HepG2 (cell line): ENCODE results near the gene GRHL1. TPM values are rescaled to one million over a fixed set of nuclear protein-coding genes. Genes with fewer than 3 reads are reported as not detected.

ENCODE experiments used
- ATAC-seq: fragments of 200-7000 bp; cut with Tn5 transposase; 3 replicates; pipeline ENCODE4 v1.9.1; 2020; ENCODE audit warnings: mild to moderate bottlenecking, moderate library complexity
- BruUV-seq: library from RNA; stranded (reverse); fragments of 400-500 nt; replicated peaks from 2 replicates; lab custom pipeline; 2021; lab: Mats Ljungman, UMichigan
- CTCF ChIA-PET: fragments of 300-600 bp; formaldehyde crosslinking; extraction: SDS; loops from one replicate; lab custom pipeline; 2021; ENCODE audit warnings: low total read pairs, inconsistent platforms, low intra/inter-chr PET ratio; lab: Yijun Ruan, JAX
- POLR2A ChIA-PET: fragments of 350-600 bp; sonication (Branson Sonifier 250); formaldehyde crosslinking; loops from one replicate; lab custom pipeline; 2020; ENCODE audit warnings: antibody characterized with exemption, inconsistent platforms; lab: Yijun Ruan, JAX
- DNase-seq: peaks from one replicate; pipeline ENCODE4 v3.0.0-alpha.2; 2015; ENCODE audit warnings: low spot score
- FAIRE-seq: peaks from 3 replicates; lab custom pipeline; 2011; peaks lifted over from hg19 to GRCh38; lab: Jason Lieb, UNC
- H2AFZ ChIP-seq: one replicate; pipeline ENCODE4 v1.6.1; 2011; ENCODE audit warnings: low read length, inconsistent platforms
- H3K27ac ChIP-seq: fragments of 300-600 bp; 3 replicates; pipeline ENCODE4 v1.8.0; 2011; ENCODE audit warnings: mixed run types, mild to moderate bottlenecking, mixed read lengths, low read length, inconsistent platforms; ENCODE audit not compliant: insufficient read depth; ENCODE audit errors: extremely low read length
- H3K27me3 ChIP-seq, 2 experiments: fragments of 200-600 bp in 1 of 2; 2 replicates in 1 of 2; 3 replicates in 1 of 2; pipeline versions ENCODE4 v1.6.0 to v1.8.0; 2011; ENCODE audit warnings: low read length in 2 of 2, mild to moderate bottlenecking in 2 of 2, moderate library complexity in 2 of 2, inconsistent platforms in 1 of 2; ENCODE audit not compliant: insufficient read depth in 2 of 2, control insufficient read depth in 1 of 2
- H3K36me3 ChIP-seq, 2 experiments: fragments of 200-600 bp in 1 of 2; replicated peaks in 1 of 2; 2 replicates in 1 of 2; 3 replicates in 1 of 2; pipeline versions ENCODE4 v1.5.1 to v1.8.0; 2011; ENCODE audit warnings: low read length in 2 of 2, inconsistent platforms in 1 of 2; ENCODE audit not compliant: insufficient read depth in 2 of 2, control insufficient read depth in 1 of 2
- H3K4me1 ChIP-seq: 2 replicates; pipeline ENCODE4 v1.5.1; 2012; ENCODE audit warnings: low read length, inconsistent platforms; ENCODE audit not compliant: insufficient read depth
- H3K4me2 ChIP-seq: 2 replicates; pipeline ENCODE4 v1.6.0; 2011; ENCODE audit warnings: low read depth, low read length, inconsistent platforms
- H3K4me3 ChIP-seq, 3 experiments: fragments of 200-600 bp in 1 of 3; sonication (generic), shearing (Covaris generic) in 1 of 3; replicated peaks in 1 of 3; 2 replicates each; pipeline ENCODE4 v1.5.1; 2011 to 2016; ENCODE audit warnings: low read length in 3 of 3, inconsistent platforms in 2 of 3, low read depth in 2 of 3, mild to moderate bottlenecking in 2 of 3, control low read depth in 1 of 3, mixed read lengths in 1 of 3; ENCODE audit not compliant: insufficient read depth in 1 of 3
- H3K79me2 ChIP-seq: one replicate; pipeline ENCODE4 v1.6.1; 2011; ENCODE audit warnings: low read length, inconsistent platforms; ENCODE audit not compliant: insufficient read depth
- H3K9ac ChIP-seq: 2 replicates; pipeline ENCODE4 v1.6.0; 2011; ENCODE audit warnings: mild to moderate bottlenecking, low read depth, low read length, inconsistent platforms; ENCODE audit not compliant: insufficient read depth
- H3K9me3 ChIP-seq: 2 replicates; pipeline ENCODE4 v1.5.1; 2012; ENCODE audit warnings: mild to moderate bottlenecking, low read length
- H4K20me1 ChIP-seq: 2 replicates; pipeline ENCODE4 v1.6.0; 2011; ENCODE audit warnings: inconsistent platforms, mild to moderate bottlenecking, low read length, moderate library complexity; ENCODE audit not compliant: insufficient read depth
- ARID5B ChIP-seq: IDR thresholded peaks from 2 replicates; pipeline ENCODE4 v1.4.0; 2020; ENCODE audit warnings: mild to moderate bottlenecking, missing genetic modification reagents
- CCAR2 ChIP-seq: fragments of 200-400 bp; formaldehyde crosslinking; optimal IDR thresholded peaks from 2 replicates; pipeline ENCODE3; 2018; ENCODE audit warnings: low read depth, mild to moderate bottlenecking, low read length, moderate library complexity
- DNMT3B ChIP-seq: conservative IDR thresholded peaks from 2 replicates; pipeline ENCODE4 v1.6.1; 2016; ENCODE audit warnings: missing biosample characterization, control low read depth
- HOXA5 ChIP-seq: sonication (generic); formaldehyde crosslinking; IDR thresholded peaks from 2 replicates; pipeline ENCODE4 v1.4.0; 2020; ENCODE audit warnings: missing genetic modification reagents
- NR2F2 ChIP-seq: IDR thresholded peaks from 2 replicates; pipeline ENCODE4 v1.6.1; 2012; ENCODE audit warnings: low read depth, inconsistent platforms, borderline replicate concordance
- PHB2 ChIP-seq: fragments of 450-650 bp; IDR thresholded peaks from 2 replicates; pipeline ENCODE4 v1.6.1; 2018; ENCODE audit not compliant: partially characterized antibody
- PLRG1 ChIP-seq: fragments of 450-650 bp; conservative IDR thresholded peaks from 2 replicates; pipeline ENCODE4 v1.6.1; 2016
- WIZ ChIP-seq: sonication (generic); formaldehyde crosslinking; IDR thresholded peaks from 2 replicates; pipeline ENCODE4 v1.5.1; 2020; ENCODE audit warnings: mild to moderate bottlenecking, missing genetic modification reagents
- ZMYM4 ChIP-seq: sonication (generic); formaldehyde crosslinking; IDR thresholded peaks from 2 replicates; pipeline ENCODE4 v1.8.1; 2023; ENCODE audit warnings: mild to moderate bottlenecking, missing genetic modification reagents
- ZNF142 ChIP-seq: sonication (generic); formaldehyde crosslinking; IDR thresholded peaks from 2 replicates; pipeline ENCODE4 v1.4.0; 2020; ENCODE audit warnings: missing genetic modification reagents
- ZNF878 ChIP-seq: sonication (generic); formaldehyde crosslinking; IDR thresholded peaks from 2 replicates; pipeline ENCODE4 v1.8.1; 2023; ENCODE audit warnings: mild to moderate bottlenecking, missing genetic modification reagents, moderate library complexity
- WGBS: methylation state at CpG from one replicate; pipeline ENCODE4 v1.1.6; 2017; ENCODE audit warnings: low lambda C conversion rate; 5-methylcytosine and 5-hydroxymethylcytosine counted together
- in situ Hi-C: cut with HindIII; loops from 2 replicates; pipeline ENCODE4 v1.10.0; 2017; ENCODE audit warnings: low pct_unique_long_range_greater_than_20kb; ENCODE audit not compliant: extremely low pct_ligation_motif_present
- intact Hi-C: fragments of 100-400 bp; cut with micrococcal nuclease; formaldehyde crosslinking; loops from one replicate; pipeline ENCODE4 v1.10.0; 2022; ENCODE audit not compliant: unreplicated experiment
- polyA plus RNA-seq, 8 experiments: library from polyadenylated mRNA; depleted of rRNA in 3 of 8; stranded (reverse) in 7 of 8; unstranded in 1 of 8; fragments of >200 nt; fragmentation: Illumina TruSeq in 4 of 8; extraction: Trizol in 4 of 8; gene quantifications; 2 replicates each; pipeline versions ENCODE4 v1.2.1 to v1.2.3, GENCODE V29; 2011 to 2016; ENCODE audit warnings: low read depth in 4 of 8, missing spikeins in 1 of 8, mixed read lengths in 1 of 8; ENCODE audit not compliant: insufficient read depth in 1 of 8
- total RNA-seq, 5 experiments: library from RNA; depleted of rRNA; stranded (reverse); fragments of >200 nt; fragmentation: Illumina TruSeq; extraction: Trizol; gene quantifications; 2 replicates each; pipeline ENCODE4 v1.2.3, GENCODE V29; 2016; ENCODE audit warnings: low read depth in 1 of 5

The GRHL1 gene
- total and polyA plus RNA-seq, 2 of the 13 experiments (the other 11 are each of a cell fraction or from before 2014, with no cell fraction given) = 9.3 to 12.0 TPM

GRCh38 chr2:9999693-10000092 lies 48.2 kb downstream of the GRHL1 start:
- Histone ChIP-seq H4K20me1 (no peaks in the 10 kb centered on the region), H3K9ac (no peak overlapping the region), H3K4me3 (no peak overlapping the region), H3K27me3 (no peaks in the 10 kb centered on the region), H3K9me3 (no peaks in the 10 kb centered on the region), H3K4me1 (no peaks in the 10 kb centered on the region), H3K79me2 (no peaks in the 10 kb centered on the region), H3K36me3 (peaks cover 15 to 55% of the 10 kb centered on the region in 2 experiments; a peak in 4 of 5 replicates), H2AFZ (no peak overlapping the region), H3K4me2 (no peak overlapping the region), H3K27ac (no peak overlapping the region)
- CTCF ChIA-PET = no interaction called here
- BruUV-seq = no TSS peak
- intact Hi-C loops (no loop called here), in situ Hi-C loops (no loop called here)
- ATAC-seq (no peak), DNase-seq (no peak), FAIRE-seq (no peak)
- POLR2A ChIA-PET = no interaction called here
- 93% methylated on average over 1 of the region's 1 CpG for WGBS
- no peak for TF ChIP-seq ZNF142 (CRISPR knock-in tag)
- no peak for TF ChIP-seq ZNF878 (CRISPR knock-in tag)
- no peak for TF ChIP-seq CCAR2
- TF ChIP-seq PLRG1 = no peak
- no peak for TF ChIP-seq PHB2
- TF ChIP-seq ZMYM4 = no peak
- no peak for TF ChIP-seq HOXA5 (CRISPR knock-in tag)
- no peak for TF ChIP-seq DNMT3B (CRISPR knock-in tag)
- TF ChIP-seq NR2F2 = no peak
- no peak for TF ChIP-seq ARID5B (CRISPR knock-in tag)
- TF ChIP-seq WIZ (CRISPR knock-in tag) = no peak
